T-helper 2 cell treated with Interferon-gamma antibody and Interleukin-4, amounts not matched to agents 100 ng/mL and 5 ng/mL, for 36 hours (primary cell): ENCODE measurements around the gene DNAJB13. TPM values are rescaled to one million over a fixed set of nuclear protein-coding genes. Genes with fewer than 3 reads are reported as not detected.
"Not testable (repeated sequence)": the region's sequence is repeated elsewhere in the genome, so short reads cannot be mapped to it uniquely, and the experiment has no call there.

Source experiments
- intact Hi-C: fragments of 100-400 bp; cut with micrococcal nuclease; formaldehyde crosslinking; loops from one replicate; pipeline ENCODE4 v1.15.1; 2023
- total RNA-seq: library from RNA; stranded (reverse); gene quantifications from 2 replicates; pipeline ENCODE4 v1.2.3, GENCODE V29; 2022

The DNAJB13 gene
- total RNA-seq, 1 donor from 2014 or later, result 0.57 TPM

DNA sequence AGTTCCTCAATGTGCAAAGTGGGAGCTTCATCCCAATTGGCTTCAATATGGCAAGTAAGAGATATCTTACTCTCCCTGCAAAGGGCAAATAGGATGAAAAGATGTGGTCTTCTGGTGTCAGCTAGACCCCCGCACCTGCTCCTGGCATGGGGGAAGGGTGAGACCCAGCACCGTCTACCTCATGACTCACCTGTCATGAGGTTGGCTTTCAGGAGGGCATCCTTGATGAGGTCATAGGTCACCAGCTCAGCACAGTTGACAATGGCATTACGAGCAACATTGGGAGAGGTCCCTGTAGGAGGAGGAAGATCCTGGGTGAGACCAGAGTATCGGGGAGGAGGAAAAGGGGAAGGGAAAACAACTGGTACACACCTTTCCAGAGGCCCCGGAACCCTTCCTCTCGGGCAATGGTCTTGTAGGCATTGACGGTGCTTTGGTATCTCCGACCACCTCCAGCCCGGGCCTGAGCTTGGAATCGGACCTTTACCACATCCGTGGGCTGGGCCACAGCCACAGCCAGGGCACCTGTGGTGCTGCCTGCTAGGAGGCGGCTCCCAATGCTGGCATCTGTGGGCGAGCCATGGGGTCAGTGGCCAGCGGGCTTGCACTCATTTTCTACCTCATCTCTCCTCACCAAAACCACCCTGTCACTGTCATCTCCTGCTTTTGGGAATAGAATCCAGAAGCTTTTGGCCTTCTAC is 25.8 kb downstream of the DNAJB13 start:
- intact Hi-C loops, result no loop called here

DNA sequence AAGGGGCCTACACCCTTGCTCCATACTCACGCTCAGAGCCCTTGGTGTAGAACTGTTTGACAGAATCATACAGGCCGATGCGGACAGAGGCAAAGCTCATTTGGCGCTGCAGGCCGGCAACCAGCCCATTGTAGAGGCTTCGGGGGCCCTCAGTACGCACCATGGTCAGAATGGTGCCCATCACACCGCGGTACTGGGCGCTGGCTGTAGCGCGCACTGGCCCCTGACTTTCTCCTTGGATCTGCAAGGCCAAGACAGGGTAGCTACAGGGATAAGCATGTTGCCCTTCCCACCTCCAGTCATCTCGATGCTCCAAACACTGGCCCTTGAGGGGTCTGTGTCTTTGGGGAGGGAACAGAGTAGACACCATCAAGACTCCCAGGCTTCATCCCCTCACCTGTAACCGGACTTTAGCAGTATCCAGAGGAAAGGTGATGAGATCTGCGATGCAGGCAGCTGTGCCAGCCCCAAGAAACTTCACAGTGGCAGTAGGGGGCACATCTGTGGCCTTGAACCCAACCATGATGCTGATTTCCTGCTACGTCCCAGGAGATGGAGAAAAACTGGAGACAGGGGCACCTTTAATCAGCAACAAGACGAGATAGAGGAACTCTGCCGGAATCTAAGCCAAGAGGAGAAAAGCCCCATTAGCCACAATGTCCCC is 27.2 kb downstream of the DNAJB13 start:
- intact Hi-C loops, result no loop called here

DNA sequence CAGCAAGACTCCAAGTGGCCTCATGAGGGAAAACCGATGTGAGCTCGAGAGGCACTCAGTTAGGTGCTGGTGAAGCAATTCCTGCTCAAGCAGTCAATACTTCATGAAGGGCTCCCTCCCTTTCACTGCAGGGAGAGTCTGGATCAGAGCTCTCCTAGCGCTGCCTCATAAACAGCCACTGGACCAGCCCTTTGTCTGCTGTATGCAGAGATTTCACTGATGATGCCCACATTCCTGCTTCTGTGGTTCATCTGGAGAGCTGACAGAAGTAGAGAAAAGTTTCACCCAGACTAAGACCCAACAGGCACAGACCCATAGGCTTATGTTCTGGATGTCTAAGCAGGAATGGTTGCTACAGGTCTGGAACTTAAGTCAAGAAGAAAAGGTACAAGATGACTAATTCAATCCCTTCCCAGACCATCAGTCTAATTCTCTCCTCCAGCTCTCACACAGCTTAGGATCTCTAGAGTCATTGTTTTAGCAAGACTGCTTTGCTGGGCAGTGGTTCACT is 27.8 kb downstream of the DNAJB13 start:
- intact Hi-C loops, result no loop called here

DNA sequence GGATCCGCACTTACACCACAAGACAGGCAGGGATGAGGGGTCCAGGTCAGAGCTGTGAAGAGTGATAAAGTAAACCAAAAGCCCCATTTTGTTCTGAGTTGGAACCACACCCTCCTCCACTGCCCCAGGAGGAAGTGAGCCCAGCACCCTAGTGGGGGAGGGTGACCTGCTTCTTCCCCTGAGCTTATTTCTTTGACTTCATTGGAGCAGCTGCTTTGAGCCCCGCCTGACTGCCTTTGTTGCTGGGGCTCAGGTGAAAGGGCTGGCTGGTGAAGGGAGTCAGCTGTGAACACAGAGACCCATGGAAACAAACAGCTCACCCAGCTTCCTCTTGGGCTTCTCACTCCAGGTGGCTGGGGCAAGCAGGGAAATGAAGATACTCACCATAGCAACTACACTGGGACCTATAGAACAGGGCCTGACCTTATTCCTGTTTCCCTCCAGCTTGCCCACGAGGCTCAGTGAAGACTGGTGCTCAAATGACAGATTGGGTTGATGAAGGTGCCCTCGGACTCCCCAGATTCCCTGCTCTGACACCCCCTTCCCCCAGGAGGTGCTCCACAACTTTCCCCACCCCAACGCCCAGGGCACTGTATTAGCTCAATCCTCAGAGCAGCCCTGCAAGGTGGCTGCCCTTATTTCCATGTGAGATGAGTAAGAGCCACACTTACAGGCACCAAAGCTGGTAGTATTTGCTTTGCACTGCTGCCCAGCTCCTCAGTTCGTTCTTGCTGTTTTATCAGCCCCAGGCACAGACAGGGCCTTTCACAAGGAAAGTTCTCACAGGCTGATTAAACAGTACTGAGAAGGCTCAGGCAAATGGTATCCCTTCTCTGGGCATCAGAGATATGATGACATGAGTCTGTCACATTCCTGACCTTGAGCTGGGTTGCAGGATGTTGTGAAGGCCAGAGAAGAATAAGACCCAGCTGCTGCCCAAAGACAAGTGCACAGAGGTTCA is 29.5 kb downstream of the DNAJB13 start:
- intact Hi-C loops, result loop anchor here (1.0 to 5.0 kb wide), 3 partner anchors 31 to 218 kb away; partner anchors contain the start of genes COA4, PAAF1 and RAB6A

DNA sequence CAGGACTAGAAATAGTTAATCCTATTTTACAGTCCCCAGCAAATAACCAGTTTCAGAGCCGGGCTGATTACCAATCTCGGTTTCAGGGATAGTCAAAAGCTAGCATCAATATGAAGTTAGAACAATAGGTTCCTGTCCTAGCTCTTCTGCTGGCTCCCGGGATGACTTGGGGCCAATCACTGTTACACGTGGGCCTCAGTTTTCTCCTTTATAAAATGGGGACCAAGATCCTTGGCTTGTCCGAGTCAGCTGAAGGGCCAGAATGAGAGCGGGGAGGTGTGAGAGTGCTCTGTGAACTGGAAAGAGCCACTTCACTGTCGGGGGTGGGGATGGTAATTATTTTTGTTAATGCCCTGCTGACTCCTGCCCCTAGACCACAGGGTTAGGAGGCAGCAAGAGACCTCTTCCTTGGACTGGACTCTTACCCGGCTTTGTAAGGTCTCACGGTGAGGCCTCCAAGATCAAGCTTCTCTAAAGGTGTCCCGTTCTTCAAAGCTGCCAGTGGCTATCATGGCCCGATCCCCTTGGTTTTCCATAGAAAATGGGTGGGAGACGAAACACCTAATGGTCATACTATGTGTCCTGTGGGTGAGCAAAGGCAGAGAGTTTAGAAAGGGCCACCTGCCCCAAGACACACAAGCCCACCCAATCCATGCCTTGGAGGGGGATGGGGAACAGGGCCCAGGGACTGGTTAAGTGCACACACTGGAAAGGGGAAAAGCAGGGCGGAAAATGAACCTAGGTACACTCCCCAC is 30.4 kb downstream of the DNAJB13 start:
- intact Hi-C loops, result loop anchor here (2.0 to 5.0 kb wide), 2 partner anchors 104 to 219 kb away; partner anchors contain the start of genes COA4, PAAF1 and RAB6A

DNA sequence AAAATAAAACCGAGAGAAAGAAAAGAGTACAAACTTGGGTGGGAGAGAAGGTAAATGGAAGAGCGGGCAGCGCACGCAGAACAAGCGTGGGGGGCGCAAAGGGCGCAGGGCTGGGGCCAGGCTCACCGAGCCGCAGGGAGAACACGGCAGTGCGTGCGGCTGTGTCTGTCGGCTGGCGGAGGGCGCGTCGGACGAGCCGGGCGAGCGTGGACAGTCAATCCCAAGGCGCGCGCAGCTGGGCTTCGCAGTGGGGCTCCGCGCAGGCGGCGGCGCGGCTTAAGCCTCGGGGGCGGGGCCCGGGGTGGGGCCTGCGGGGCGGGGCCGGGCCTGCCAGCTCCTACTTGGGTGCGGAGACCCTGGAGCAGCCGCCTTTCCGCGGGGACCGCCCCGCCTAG is 31.8 kb downstream of the DNAJB13 start, which contains the start of gene UCP2:
Gene UCP2 (minus strand): TSS at position 249 of the 395 bp plus-strand sequence. CDS start 4,465 bp downstream, outside the sequence.
- intact Hi-C loops, result loop anchor here (1.0 to 5.0 kb wide), 2 partner anchors 8 to 220 kb away; partner anchors contain the start of gene RAB6A

DNA sequence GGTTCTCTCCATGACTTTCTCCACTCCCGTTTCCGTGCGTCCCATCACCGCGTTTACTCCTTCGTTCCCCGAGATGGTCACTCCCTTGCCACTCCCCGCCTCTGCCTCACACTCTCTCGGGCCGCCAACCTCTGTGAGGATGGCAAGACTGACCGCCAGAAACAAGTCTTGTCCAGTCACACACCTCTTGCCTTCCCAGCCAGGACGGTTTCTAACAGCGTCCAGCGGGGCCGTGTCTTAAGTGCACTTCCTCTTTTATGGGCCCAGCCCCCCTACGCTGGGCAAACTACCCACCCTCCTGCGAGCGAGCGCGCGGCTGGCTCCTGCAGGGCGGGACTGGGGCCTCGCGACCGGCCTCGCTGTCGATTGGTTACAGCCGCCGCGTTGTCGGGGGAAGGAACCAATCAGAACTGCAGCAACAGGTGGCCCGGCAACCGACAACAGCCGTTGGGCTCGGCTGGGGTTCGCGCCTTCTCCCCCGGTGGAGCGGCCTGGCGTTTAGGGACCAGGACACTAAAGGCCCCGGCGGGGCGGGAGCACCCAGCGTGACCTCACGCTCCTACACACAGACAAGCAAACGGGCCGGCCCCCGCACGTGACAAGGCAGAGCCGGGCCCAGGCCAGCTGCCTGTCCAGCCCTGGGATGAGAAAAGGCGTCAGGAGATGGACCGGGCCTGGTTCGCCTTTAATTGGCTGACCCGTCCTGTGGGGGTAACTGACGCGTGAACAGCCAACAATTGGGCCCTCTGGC is 32.3 kb downstream of the DNAJB13 start:
- intact Hi-C loops, result loop anchor here (1.0 to 5.0 kb wide), 4 partner anchors 9 to 221 kb away; partner anchors contain the start of genes C2CD3, PPME1 and RAB6A

DNA sequence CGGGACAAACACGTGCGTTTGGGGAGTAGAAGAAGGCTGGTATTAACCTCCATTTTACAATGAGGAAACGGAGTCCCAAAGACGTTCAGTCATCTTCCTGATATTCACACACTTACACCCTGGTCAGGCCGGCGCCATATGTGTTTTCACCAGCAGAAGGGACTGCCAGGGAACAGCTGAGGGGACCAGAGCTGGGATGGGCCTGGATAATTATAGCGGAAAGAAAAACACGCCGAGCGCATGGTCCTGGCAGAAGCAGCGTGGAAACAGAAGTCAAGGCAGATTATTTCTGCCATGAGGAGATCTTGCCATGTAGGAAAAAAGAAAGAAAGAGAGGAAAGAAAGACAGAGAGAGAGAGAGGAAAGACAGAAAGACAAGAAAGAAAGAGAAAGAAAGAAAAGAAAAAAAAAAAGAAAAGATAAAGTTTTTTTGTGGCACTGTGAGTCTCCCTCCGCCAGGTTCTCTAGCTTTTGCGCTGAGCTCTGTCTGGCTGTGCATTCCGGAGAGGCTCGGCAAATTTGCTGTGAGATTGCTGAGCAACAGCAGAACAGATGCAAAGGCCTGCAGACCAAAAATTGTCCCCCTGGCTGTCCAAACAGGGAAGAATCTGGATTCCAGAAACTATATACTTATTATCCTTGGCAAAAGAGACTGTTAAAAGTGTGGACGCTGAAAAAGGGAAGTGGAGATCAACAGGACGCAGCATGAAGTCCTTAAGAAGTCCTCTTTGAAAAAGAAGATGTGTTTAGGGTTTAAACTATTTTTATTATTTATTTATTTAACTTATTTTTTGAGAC is 33.1 kb downstream of the DNAJB13 start:
- intact Hi-C loops, result loop anchor here (1.0 to 5.0 kb wide), 3 partner anchors 11 to 222 kb away; partner anchors contain the start of genes C2CD3, PPME1 and RAB6A

DNA sequence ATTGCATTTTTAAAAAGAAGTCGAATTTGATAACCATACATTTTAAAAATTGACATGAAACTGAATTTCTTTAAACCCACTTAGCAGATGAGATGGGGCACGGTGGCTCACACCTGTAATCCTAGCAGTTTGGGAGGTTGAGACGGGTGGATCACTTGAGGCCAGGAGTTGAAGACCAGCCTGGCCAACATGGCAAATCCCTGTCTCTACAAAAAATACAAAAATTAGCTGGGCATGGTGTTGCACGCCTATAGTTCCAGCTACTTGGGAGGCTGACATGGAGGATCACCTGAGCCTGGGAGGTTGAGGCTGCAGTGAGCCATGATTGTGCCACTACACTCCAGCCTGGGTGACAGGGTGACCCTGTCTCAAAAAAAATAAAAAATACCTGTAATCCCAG is 34.8 kb downstream of the DNAJB13 start:
- intact Hi-C loops, result not testable (repeated sequence)

DNA sequence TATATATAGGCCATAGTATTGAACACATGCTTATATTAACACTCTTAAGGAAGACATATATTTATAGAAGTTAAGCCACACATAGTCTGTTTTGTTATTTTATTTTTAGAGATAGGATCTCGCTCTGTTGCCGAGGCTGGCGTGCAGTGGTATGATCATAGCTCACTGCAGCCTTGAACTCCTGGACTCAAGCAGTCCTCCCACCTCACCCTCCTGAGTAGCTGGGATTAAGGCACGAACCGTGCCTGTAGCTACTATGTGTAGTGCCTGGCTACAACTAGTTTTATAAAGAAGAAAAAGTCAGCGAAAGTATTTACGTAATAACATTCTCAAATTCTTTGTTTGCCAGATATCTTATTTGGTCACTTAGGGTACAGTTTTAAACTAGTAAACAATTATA is 37.4 kb downstream of the DNAJB13 start:
- intact Hi-C loops, result no loop called here

DNA sequence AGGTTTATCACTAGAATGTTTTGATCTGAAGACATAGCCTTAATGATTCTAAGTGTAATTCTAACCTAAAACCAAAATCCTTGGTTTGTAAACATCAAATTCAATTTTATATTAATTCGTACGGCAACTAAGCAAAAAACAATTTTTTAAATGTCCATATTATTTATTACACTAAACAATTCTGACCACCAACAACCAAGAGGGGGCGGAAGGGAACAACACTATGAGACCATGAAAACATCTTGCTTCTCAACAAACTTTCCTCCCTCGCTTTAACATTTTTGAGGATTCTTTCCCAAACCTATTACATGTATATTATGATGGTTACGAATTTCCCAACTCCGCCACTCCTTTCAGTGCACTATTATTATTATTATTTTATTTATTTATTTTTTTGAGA is 38.3 kb downstream of the DNAJB13 start:
- intact Hi-C loops, result no loop called here

DNA sequence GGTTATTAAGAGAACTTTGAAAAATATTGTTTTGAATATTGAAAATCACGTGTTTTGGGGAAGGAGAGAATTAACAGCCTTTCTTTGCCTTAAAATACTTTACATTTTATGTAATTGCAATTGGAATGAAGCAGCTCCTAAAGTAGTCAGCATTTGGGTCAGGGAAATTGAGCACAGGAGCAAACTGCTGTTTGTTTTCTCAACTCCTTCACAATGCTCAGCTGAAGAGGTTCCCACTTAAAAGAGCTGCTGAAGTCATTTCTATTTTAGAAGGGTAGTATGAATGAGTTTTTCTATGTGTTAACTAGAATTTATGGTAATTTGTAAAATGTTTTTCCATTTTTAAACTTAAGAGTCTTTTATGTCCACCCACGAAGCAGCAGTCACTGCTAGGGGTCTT is 39.9 kb downstream of the DNAJB13 start:
- intact Hi-C loops, result no loop called here

DNA sequence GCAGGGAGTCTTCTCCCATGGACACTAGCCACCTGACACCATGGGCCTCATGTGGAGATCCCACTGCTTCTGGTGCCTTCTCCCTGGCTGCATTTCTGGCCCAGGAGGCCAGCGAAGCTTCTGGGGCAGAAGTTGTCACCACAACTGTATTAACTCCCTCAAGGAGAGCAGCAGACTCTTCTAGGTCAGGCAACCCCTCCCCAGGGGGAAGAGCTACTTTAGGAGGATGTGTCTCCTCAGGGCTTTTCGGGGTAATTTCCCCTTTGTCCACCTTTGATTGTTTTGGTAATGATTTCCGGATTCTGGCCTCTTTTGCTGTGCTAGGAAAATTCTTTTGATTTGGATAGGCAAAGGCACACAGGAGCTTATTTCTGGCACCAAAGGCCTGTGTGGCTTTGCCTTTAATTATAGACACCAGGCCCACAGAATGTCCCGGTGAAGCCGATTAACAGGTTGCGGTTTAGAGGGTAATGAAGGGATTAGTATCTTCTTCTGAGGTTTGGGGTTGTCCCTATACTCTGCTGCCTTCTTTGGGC is 40.7 kb downstream of the DNAJB13 start:
- intact Hi-C loops, result no loop called here

DNA sequence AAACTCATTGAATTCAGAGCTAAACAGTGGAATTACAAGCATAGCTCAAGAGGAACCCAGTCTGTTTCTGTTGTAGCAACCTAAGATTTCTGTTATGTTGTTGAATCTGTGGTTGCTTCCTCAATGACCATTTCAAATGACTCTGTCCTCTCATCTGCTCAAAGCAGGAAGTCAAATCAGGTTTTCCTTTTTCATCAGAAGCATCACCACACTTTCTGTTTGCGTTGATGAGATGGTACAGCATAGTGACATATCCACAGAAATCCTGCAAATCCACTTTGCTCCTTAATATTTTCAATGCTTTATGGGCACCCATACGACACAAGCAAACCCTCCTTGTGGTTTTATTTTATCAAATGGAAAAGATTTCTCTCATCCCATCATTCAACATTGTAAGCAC is 44.4 kb downstream of the DNAJB13 start:
- intact Hi-C loops, result loop anchor here (1.0 kb wide), 3 partner anchors 10 to 16 kb away; no protein-coding TSS in a partner anchor

DNA sequence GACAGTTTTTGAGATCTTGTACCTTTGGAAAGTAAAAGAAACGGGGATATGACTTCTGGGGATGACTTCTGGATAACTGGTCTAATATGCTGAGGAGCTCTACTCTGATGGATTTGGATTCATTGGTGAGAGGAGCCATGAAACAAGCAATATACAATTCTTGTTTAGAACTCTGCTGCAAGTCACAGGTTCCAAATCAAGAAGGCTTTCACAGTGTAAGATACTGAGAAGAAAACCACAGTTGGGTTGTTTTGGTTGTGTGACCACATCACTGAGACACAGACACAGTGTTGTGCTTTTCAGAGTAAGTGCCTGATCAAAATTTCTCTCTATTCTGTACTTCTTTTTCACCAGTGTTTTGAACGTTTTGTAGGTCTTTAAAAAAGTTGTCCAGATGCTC is 44.9 kb downstream of the DNAJB13 start:
- intact Hi-C loops, result loop anchor here (1.0 kb wide), 3 partner anchors 10 to 16 kb away; no protein-coding TSS in a partner anchor

DNA sequence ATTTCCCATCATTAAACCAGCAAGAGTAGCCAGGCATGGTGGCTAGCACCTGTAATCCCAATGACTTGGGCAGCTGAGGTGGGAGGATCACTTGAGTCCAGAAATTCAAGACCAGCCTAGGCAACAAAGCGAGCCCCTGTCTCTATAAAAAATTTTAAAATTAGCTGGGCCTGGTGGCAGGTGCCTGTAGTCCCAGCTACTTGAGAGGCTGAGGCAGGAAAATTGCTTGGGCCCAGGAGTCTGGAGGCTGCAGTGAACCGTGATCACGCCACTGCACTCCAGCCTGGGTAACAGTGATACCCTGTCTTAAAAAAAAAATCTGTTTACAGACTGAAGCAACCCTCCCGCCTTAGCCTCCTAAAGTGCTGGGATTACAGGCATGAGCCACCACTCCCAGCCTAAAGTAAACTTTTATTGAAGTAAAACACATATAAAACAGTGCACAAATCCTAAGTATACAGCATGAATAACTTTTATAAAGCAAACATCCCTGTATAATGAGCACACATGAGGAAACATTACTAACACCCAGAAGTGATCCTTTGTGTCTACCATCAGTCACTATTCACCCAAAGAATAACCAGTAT is 45.4 kb downstream of the DNAJB13 start:
- intact Hi-C loops, result no loop called here

DNA sequence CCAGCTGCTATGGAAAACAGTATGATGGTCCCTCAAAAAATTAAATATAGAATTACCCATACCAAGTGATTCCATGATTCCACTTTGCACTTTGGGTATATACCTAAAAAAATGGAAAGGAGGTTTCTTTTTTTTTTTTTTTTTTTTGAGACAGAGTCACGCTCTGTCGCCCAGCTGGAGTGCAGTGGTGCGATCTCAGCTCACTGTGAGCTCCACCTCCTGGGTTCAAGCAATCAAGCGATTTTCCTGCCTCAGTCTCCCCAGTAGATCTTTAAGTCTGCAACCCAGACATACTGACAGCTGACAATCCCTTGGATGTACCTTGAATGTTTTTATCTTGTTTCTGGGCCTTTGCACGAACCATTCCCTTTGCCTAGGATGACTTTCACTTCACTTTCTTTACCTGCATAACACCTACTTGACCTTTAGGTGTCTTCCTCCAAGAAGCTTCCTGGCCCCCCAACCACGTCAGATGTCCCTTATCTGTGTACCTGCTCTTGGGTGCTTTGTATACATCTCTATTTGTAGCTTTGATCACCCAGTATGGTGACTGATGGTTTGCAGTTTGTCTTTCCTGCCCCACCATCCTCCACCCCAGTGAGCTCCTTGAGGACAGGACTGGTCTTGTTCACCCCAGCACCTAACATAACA is 46.4 kb downstream of the DNAJB13 start:
- intact Hi-C loops, result no loop called here
